K562 (cell line): Measurements from ENCODE around the gene RNF26. TPM values are rescaled to one million over a fixed set of nuclear protein-coding genes. Genes with fewer than 3 reads are reported as not detected.

ENCODE experiments used
- BCL6 ChIP-seq: fragments of 250-450 bp; sonication (Bioruptor Pico); IDR thresholded peaks from 2 replicates; pipeline ENCODE4 v1.4.0; 2020
- COPS2 ChIP-seq: fragments of 450-650 bp; conservative IDR thresholded peaks from 2 replicates; pipeline ENCODE4 v1.6.1; 2016; ENCODE audit warnings: mild to moderate bottlenecking, moderate library complexity
- EP300 ChIP-seq: IDR thresholded peaks from 2 replicates; pipeline ENCODE4 v1.6.1; 2012; ENCODE audit warnings: low read length, improper control_type of control experiment
- GTF2F1 ChIP-seq: IDR thresholded peaks from 2 replicates; pipeline ENCODE4 v1.6.1; 2011; ENCODE audit warnings: low read depth, low read length, improper control_type of control experiment
- JUNB ChIP-seq: fragments of 450-650 bp; formaldehyde crosslinking; conservative IDR thresholded peaks from 2 replicates; pipeline ENCODE4 v1.4.0; 2020; ENCODE audit warnings: mild to moderate bottlenecking
- LCOR ChIP-seq: sonication (generic); formaldehyde crosslinking; IDR thresholded peaks from 2 replicates; pipeline ENCODE4 v1.8.0; 2022; ENCODE audit warnings: mild to moderate bottlenecking, missing genetic modification reagents
- MAFG ChIP-seq: fragments of 450-650 bp; conservative IDR thresholded peaks from 2 replicates; pipeline ENCODE4 v1.6.1; 2016; ENCODE audit warnings: missing genetic modification characterization, missing compliant biosample characterization
- POLR2AphosphoS2 ChIP-seq: IDR thresholded peaks from 2 replicates; pipeline ENCODE4 v1.6.1; 2012; ENCODE audit warnings: low read length, improper control_type of control experiment
- PRPF4 ChIP-seq: fragments of 200-400 bp; formaldehyde crosslinking; IDR thresholded peaks from one replicate; pipeline ENCODE4 v1.6.1; 2017; ENCODE audit warnings: low read length, low read depth, mild to moderate bottlenecking; ENCODE audit not compliant: insufficient read depth, poor library complexity, severe bottlenecking
- PTTG1 ChIP-seq: fragments of 450-650 bp; IDR thresholded peaks from 2 replicates; pipeline ENCODE4 v1.6.1; 2016; ENCODE audit warnings: low read depth, mild to moderate bottlenecking, missing genetic modification characterization, missing compliant biosample characterization
- RBFOX2 ChIP-seq: fragments of 200-400 bp; formaldehyde crosslinking; IDR thresholded peaks from 2 replicates; pipeline ENCODE4 v1.6.1; 2017; ENCODE audit warnings: low read depth, mild to moderate bottlenecking, low read length, moderate library complexity
- ZBTB7A ChIP-seq: IDR thresholded peaks from 2 replicates; pipeline ENCODE4 v1.6.1; 2011; ENCODE audit warnings: low read depth, mild to moderate bottlenecking, low read length, moderate library complexity, borderline replicate concordance; ENCODE audit not compliant: control insufficient read depth
- polyA plus RNA-seq, 8 experiments: library from polyadenylated mRNA; depleted of rRNA in 4 of 8; stranded (reverse) in 5 of 8; unstranded in 3 of 8; fragments of >200 nt; fragmentation: Nextera tagmentation in 2 of 8; fragmentation: Illumina TruSeq in 1 of 8; extraction: Ambion mirVana in 2 of 8; extraction: Trizol in 1 of 8; gene quantifications; 2 replicates each; pipeline versions ENCODE4 v1.2.1 to v1.2.3, GENCODE V29; 2011 to 2014; ENCODE audit warnings: inconsistent platforms in 1 of 8, missing spikeins in 1 of 8
- total RNA-seq, 7 experiments: library from RNA; depleted of rRNA in 6 of 7; stranded (reverse); fragments of >200 nt in 6 of 7; fragmentation: Illumina TruSeq in 2 of 7; extraction: Trizol in 2 of 7; gene quantifications; 2 replicates each; pipeline versions ENCODE4 v1.2.1 to v1.2.3, GENCODE V29; 2011 to 2021; ENCODE audit warnings: low replicate concordance in 1 of 7
- TF ChIP-seq, protein P1 (sequence below): fragments of 250-450 bp; sonication (Bioruptor Pico); IDR thresholded peaks from 2 replicates; pipeline ENCODE4 v1.4.0; 2020
- TF ChIP-seq, protein P2 (sequence below), 2 experiments: fragments of 200-800 bp in 1 of 2; sonication (Bioruptor generic) in 1 of 2; sonication (generic) in 1 of 2; formaldehyde crosslinking in 1 of 2; IDR thresholded peaks in 1 of 2; conservative IDR thresholded peaks in 1 of 2; 2 replicates each; pipeline versions ENCODE4 v1.5.0 to v1.6.1; 2016 to 2020; ENCODE audit warnings: missing compliant biosample characterization in 1 of 2, missing genetic modification characterization in 1 of 2, missing genetic modification reagents in 1 of 2
- TF ChIP-seq, protein P3 (sequence below): fragments of 450-650 bp; formaldehyde crosslinking; IDR thresholded peaks from 2 replicates; pipeline ENCODE4 v1.4.0; 2020; ENCODE audit warnings: mild to moderate bottlenecking
- TF ChIP-seq, protein P4 (sequence below), 2 experiments: IDR thresholded peaks; 2 replicates each; pipeline ENCODE4 v1.6.1; 2011; ENCODE audit warnings: borderline replicate concordance in 1 of 2, control low read depth in 1 of 2, low read depth in 1 of 2, low read length in 1 of 2, mild to moderate bottlenecking in 1 of 2, mixed read lengths in 1 of 2, moderate library complexity in 1 of 2; ENCODE audit not compliant: insufficient read depth in 1 of 2, insufficient read length in 1 of 2, poor library complexity in 1 of 2, severe bottlenecking in 1 of 2; ENCODE audit errors: extremely low read depth in 1 of 2

RNF26 gene
- total and polyA plus RNA-seq, 9 of the 15 experiments (the other 6 are each of a cell fraction or from before 2014, with no cell fraction given) = 5.3 to 53.6 (median 12.7) TPM

DNA sequence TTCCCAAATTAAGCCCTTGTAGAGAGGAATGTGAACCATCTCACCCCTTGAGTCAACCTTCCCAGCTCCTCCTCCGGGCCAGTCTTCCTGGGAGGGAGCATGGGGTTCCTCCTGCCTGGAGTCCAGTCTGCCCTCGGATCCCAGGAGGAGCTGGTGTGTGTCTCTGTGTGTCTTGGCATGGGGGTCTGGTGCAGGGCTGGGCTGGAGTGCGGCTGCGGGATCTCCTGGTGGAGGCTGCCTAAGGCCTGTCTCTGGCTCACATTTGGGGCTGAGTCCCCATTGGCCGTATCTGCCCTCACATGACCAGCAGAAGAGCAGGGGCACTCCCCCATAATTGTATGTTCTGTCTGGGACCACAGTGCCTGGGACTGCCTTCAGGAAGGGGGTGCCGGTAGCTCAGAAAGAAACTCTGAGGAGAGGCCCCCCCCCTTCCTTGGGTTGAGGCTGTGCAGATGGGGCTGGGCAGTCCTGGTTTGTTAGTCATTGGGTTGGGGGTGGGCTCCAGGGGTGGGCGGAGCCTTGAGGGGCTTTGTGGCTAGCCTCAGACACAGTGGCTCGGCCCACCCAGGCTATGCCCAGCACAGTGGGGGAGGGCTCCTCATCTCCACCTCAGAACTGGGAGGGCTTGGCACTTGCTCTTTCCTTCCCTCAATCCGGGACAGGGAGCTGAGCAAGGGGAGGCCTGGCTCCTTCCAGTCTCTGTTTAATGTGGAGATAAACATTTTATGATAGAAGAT lies 3.4 kb downstream of the RNF26 start (continued):
- TF ChIP-seq ZBTB7A = peak; percentile 62; the same call in 1 of the 2 replicates
- no peak for TF ChIP-seq EP300
- TF ChIP-seq LCOR (CRISPR knock-in tag) = 0 out of 2 replicates have a peak, but pooled peaks have one; percentile 67
- no peak for TF ChIP-seq BCL6 (CRISPR knock-in tag)
- TF ChIP-seq PRPF4 = no peak
- TF ChIP-seq, protein P1, sequence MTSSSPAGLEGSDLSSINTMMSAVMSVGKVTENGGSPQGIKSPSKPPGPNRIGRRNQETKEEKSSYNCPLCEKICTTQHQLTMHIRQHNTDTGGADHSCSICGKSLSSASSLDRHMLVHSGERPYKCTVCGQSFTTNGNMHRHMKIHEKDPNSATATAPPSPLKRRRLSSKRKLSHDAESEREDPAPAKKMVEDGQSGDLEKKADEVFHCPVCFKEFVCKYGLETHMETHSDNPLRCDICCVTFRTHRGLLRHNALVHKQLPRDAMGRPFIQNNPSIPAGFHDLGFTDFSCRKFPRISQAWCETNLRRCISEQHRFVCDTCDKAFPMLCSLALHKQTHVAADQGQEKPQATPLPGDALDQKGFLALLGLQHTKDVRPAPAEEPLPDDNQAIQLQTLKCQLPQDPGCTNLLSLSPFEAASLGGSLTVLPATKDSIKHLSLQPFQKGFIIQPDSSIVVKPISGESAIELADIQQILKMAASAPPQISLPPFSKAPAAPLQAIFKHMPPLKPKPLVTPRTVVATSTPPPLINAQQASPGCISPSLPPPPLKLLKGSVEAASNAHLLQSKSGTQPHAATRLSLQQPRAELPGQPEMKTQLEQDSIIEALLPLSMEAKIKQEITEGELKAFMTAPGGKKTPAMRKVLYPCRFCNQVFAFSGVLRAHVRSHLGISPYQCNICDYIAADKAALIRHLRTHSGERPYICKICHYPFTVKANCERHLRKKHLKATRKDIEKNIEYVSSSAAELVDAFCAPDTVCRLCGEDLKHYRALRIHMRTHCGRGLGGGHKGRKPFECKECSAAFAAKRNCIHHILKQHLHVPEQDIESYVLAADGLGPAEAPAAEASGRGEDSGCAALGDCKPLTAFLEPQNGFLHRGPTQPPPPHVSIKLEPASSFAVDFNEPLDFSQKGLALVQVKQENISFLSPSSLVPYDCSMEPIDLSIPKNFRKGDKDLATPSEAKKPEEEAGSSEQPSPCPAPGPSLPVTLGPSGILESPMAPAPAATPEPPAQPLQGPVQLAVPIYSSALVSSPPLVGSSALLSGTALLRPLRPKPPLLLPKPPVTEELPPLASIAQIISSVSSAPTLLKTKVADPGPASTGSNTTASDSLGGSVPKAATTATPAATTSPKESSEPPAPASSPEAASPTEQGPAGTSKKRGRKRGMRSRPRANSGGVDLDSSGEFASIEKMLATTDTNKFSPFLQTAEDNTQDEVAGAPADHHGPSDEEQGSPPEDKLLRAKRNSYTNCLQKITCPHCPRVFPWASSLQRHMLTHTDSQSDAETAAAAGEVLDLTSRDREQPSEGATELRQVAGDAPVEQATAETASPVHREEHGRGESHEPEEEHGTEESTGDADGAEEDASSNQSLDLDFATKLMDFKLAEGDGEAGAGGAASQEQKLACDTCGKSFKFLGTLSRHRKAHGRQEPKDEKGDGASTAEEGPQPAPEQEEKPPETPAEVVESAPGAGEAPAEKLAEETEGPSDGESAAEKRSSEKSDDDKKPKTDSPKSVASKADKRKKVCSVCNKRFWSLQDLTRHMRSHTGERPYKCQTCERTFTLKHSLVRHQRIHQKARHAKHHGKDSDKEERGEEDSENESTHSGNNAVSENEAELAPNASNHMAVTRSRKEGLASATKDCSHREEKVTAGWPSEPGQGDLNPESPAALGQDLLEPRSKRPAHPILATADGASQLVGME = no peak
- no peak for TF ChIP-seq POLR2AphosphoS2
- TF ChIP-seq JUNB (CRISPR knock-in tag) = no peak
- TF ChIP-seq GTF2F1 = no peak
- TF ChIP-seq PTTG1 = no peak
- no peak for TF ChIP-seq MAFG (tag)
- TF ChIP-seq, protein P2, sequence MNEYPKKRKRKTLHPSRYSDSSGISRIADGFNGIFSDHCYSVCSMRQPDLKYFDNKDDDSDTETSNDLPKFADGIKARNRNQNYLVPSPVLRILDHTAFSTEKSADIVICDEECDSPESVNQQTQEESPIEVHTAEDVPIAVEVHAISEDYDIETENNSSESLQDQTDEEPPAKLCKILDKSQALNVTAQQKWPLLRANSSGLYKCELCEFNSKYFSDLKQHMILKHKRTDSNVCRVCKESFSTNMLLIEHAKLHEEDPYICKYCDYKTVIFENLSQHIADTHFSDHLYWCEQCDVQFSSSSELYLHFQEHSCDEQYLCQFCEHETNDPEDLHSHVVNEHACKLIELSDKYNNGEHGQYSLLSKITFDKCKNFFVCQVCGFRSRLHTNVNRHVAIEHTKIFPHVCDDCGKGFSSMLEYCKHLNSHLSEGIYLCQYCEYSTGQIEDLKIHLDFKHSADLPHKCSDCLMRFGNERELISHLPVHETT (CRISPR knock-in tag; conservative IDR thresholded peaks at IDR 0.05 in 1 of 2, IDR thresholded peaks at IDR 0.05 in 1 of 2) = no peak
- TF ChIP-seq COPS2 = no peak
- TF ChIP-seq, protein P3, sequence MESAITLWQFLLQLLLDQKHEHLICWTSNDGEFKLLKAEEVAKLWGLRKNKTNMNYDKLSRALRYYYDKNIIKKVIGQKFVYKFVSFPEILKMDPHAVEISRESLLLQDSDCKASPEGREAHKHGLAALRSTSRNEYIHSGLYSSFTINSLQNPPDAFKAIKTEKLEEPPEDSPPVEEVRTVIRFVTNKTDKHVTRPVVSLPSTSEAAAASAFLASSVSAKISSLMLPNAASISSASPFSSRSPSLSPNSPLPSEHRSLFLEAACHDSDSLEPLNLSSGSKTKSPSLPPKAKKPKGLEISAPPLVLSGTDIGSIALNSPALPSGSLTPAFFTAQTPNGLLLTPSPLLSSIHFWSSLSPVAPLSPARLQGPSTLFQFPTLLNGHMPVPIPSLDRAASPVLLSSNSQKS (CRISPR knock-in tag) = no peak
- peak; percentile 32; the same call in 1 of the 2 replicates for TF ChIP-seq RBFOX2
- TF ChIP-seq, protein P4, sequence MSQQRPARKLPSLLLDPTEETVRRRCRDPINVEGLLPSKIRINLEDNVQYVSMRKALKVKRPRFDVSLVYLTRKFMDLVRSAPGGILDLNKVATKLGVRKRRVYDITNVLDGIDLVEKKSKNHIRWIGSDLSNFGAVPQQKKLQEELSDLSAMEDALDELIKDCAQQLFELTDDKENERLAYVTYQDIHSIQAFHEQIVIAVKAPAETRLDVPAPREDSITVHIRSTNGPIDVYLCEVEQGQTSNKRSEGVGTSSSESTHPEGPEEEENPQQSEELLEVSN (IDR thresholded peaks at IDR 0.05; ENCODE audit: borderline replicate concordance in 1 of 2, extremely low read depth in 1 of 2, insufficient read depth in 1 of 2, insufficient read length in 1 of 2, low read depth in 1 of 2, low read length in 1 of 2, poor library complexity in 1 of 2, severe bottlenecking in 1 of 2) = no peak
